Smooth muscle cell of bladder (primary cell): ENCODE data around the gene SPACA5. TPM values are rescaled to one million over a fixed set of nuclear protein-coding genes. Genes with fewer than 3 reads are reported as not detected.

ENCODE experiments used
- total RNA-seq: library from RNA; depleted of rRNA; stranded (reverse); fragments of >200 nt; gene quantifications from 2 replicates; pipeline ENCODE4 v1.2.3, GENCODE V29; 2014

SPACA5 gene
- total RNA-seq: not detected in 2 replicates

DNA sequence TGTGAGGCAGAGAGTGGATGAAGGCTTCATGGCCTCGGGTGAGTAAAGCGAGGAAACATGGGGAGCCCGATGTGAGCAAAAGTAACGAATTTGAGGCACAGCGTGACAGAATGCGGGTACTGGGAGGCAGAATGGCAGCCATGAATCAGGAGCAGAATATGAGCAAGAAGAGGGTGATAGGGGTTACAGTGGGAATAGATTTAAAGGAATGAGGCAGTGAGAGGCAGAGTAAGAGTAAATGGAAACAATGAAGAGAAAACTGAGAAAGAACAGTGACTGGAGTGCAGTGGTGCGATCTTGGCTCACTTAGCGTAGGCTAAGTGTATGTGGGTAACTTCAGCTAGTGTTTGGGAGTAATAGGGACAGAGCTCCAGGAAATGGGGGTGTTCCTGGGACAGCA, at the start of gene SPACA5:
SPACA5 (plus strand) TSS at position 301 of the 400 bp plus-strand sequence. CDS start 815 bp downstream, outside the sequence.

DNA sequence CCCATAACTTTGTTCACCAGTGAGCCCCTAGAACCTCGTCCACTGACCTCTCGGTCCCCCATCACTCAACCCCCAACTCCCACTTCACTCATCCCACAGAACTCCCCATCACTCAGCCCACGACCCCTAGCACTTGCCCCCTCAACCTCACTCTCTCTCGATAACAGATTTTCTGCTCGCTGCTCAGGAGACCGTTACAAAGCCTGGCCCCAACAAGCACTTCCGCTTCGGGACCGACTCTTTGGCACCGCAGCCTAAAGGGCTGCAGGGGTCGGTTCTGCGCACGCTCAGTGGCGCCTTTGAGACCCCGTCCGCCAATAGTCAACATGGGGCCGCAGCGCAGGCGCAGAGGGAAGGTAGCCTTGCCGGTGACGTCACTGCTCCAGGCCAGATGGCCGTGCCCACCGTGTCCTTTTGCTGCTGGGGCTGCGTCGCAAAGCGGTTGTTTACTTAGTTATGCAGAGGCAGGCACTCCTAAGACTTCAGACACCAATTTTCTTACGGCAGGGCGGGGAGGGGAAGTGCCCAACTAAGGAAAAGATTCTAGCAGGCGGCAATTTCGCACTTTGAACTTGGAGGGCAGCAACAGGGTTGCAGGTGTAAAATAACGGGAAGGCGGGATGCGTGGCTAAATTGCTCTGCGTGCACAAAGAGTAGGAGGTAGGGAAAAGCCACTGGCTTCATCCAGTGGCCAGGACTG, 2.9 kb upstream of the SPACA5 start, which contains the start of gene ZNF182:
ZNF182 (minus strand) TSS at position 232 of the 700 bp plus-strand sequence. CDS start 1,380 bp downstream, outside the sequence.

Other genes starting within 250 kb of the SPACA5 start
- gene ZNF81, start 170.1 kb upstream of the SPACA5 start, total RNA-seq: 3.7 and 5.7 TPM in 2 replicates
- 2.8 and 3.0 TPM in 2 replicates for gene ZNF182, start 3.0 kb upstream of the SPACA5 start, total RNA-seq
- 1.7 and 2.1 TPM in 2 replicates for gene ZNF630, start 64.7 kb downstream of the SPACA5 start, total RNA-seq
- gene SPACA5B, start 123.6 kb downstream of the SPACA5 start, total RNA-seq: not detected in 2 replicates
- not detected in 2 replicates for gene SSX5, start 189.8 kb downstream of the SPACA5 start, total RNA-seq
- gene SSX1, start 248.4 kb downstream of the SPACA5 start, total RNA-seq: 0.18 TPM in 1 of 2 replicates, not detected in the other